Lower leg skin (tissue), 3 donors: ENCODE data around the gene FBXL20.

ENCODE experiments used
- CTCF ChIP-seq, 3 donors: fragments of 450-650 bp; IDR thresholded peaks; one replicate each; pipeline ENCODE4 v1.5.1; 2016; ENCODE audit warnings: antibody characterized with exemption in 3 of 3, mild to moderate bottlenecking in 3 of 3, moderate library complexity in 2 of 3
- POLR2A ChIP-seq, 2 donors: fragments of 450-650 bp; IDR thresholded peaks; one replicate each; pipeline ENCODE4 v1.6.1; 2016 to 2017; ENCODE audit warnings: antibody characterized with exemption in 2 of 2, mild to moderate bottlenecking in 1 of 2, moderate library complexity in 1 of 2

- TF ChIP-seq CTCF (IDR thresholded peaks at IDR 0.05) (no peak), POLR2A (IDR thresholded peaks at IDR 0.05) (no peak)
Observed at GRCh38 chr17:39236450-39236927, 164.9 kb downstream of the FBXL20 start.
